HCT116 (cell line): ENCODE measurements around the gene SELENOM. TPM values are rescaled to one million over a fixed set of nuclear protein-coding genes. Genes with fewer than 3 reads are reported as not detected.

Experiments used
- ATAC-seq: fragments of 200-7000 bp; cut with Tn5 transposase; 2 replicates; pipeline ENCODE4 v1.9.1; 2020; ENCODE audit warnings: mild to moderate bottlenecking, moderate library complexity
- BruUV-seq: library from RNA; stranded (reverse); fragments of 400-500 nt; replicated peaks from 2 replicates; lab custom pipeline; 2021; lab: Mats Ljungman, UMichigan
- CTCF ChIA-PET: fragments of 300-600 bp; sonication (Branson Sonifier 250); formaldehyde crosslinking; loops from one replicate; lab custom pipeline; 2021; ENCODE audit warnings: antibody characterized with exemption; lab: Charles Lee
- POLR2A ChIA-PET: fragments of 300-600, 350-600 bp; sonication (Branson Sonifier 250); formaldehyde crosslinking; loops from one replicate; lab custom pipeline; 2021; ENCODE audit warnings: antibody characterized with exemption; lab: Charles Lee
- RAD21 ChIA-PET, 2 experiments: fragments of 300-600 bp; sonication (Branson Sonifier 250); formaldehyde crosslinking; loops; one replicate each; lab custom pipeline; 2023; ENCODE audit warnings: low total read pairs in 2 of 2; ENCODE audit not compliant: uncharacterized antibody in 2 of 2, unreplicated experiment in 2 of 2, low non-redundant PET in 1 of 2; lab: Charles Lee
- DNase-seq: peaks from one replicate; pipeline ENCODE4 v3.0.0-alpha.2; 2010; ENCODE audit warnings: low read depth, low spot score
- H2AFZ ChIP-seq: fragments of 200-600 bp; shearing (Covaris generic), sonication (generic); 2 replicates; pipeline ENCODE4 v1.6.1; 2017; ENCODE audit warnings: low read depth, mixed run types, mixed read lengths, antibody characterized with exemption, low read length; ENCODE audit not compliant: poor library complexity, severe bottlenecking
- H3K27ac ChIP-seq: 2 replicates; pipeline ENCODE4 v1.5.1; 2012; ENCODE audit warnings: low read depth, low read length
- H3K27me3 ChIP-seq: fragments of 200-600 bp; sonication (generic); 2 replicates; pipeline ENCODE4 v1.6.1; 2016; ENCODE audit warnings: mixed run types, low read length, mixed read lengths; ENCODE audit not compliant: insufficient read depth
- H3K36me3 ChIP-seq, 2 experiments: fragments of 200-500 bp in 1 of 2; fragments of 200-600 bp in 1 of 2; sonication (Bioruptor generic) in 1 of 2; sonication (generic) in 1 of 2; 2 replicates each; pipeline versions ENCODE4 v1.5.1 to v1.6.1; 2014 to 2016; ENCODE audit warnings: low read length in 2 of 2, inconsistent platforms in 1 of 2, mixed read lengths in 1 of 2, mixed run types in 1 of 2; ENCODE audit not compliant: insufficient read depth in 2 of 2, control insufficient read depth in 1 of 2
- H3K4me1 ChIP-seq, 2 experiments: fragments of 200-600 bp in 1 of 2; sonication (generic) in 1 of 2; 2 replicates each; pipeline versions ENCODE4 v1.5.1 to v1.6.1; 2012 to 2017; ENCODE audit warnings: low read length in 2 of 2, inconsistent platforms in 1 of 2, mild to moderate bottlenecking in 1 of 2, mixed read lengths in 1 of 2, mixed run types in 1 of 2, moderate library complexity in 1 of 2; ENCODE audit not compliant: insufficient read depth in 2 of 2, control insufficient read depth in 1 of 2
- H3K4me2 ChIP-seq: fragments of 200-600 bp; sonication (generic); 2 replicates; pipeline ENCODE4 v1.6.1; 2017; ENCODE audit warnings: mixed run types, low read length, mixed read lengths
- H3K4me3 ChIP-seq, 2 experiments: fragments of 200-600 bp in 1 of 2; sonication (generic) in 1 of 2; replicated peaks in 1 of 2; 2 replicates each; pipeline ENCODE4 v1.5.1; 2011 to 2016; ENCODE audit warnings: low read length in 2 of 2, control low read depth in 1 of 2, low read depth in 1 of 2, mild to moderate bottlenecking in 1 of 2, mixed read lengths in 1 of 2, mixed run types in 1 of 2
- H3K79me2 ChIP-seq: fragments of 200-600 bp; sonication (generic); 2 replicates; pipeline ENCODE4 v1.6.1; 2017; ENCODE audit warnings: mild to moderate bottlenecking, mixed run types, low read length, moderate library complexity, mixed read lengths; ENCODE audit not compliant: insufficient read depth
- H3K9ac ChIP-seq: fragments of 200-600 bp; sonication (generic); 2 replicates; pipeline ENCODE4 v1.6.1; 2016; ENCODE audit warnings: low read length, mixed read lengths
- H3K9me2 ChIP-seq: fragments of 200-600 bp; sonication (generic), shearing (Covaris generic); 2 replicates; pipeline ENCODE4 v1.6.1; 2017; ENCODE audit warnings: mixed run types, mild to moderate bottlenecking, moderate library complexity; ENCODE audit not compliant: insufficient read depth
- H3K9me3 ChIP-seq, 2 experiments: fragments of 200-500 bp in 1 of 2; fragments of 200-600 bp in 1 of 2; sonication (Bioruptor generic) in 1 of 2; sonication (generic) in 1 of 2; 2 replicates each; pipeline ENCODE4 v1.6.1; 2014 to 2017; ENCODE audit warnings: low read length in 2 of 2, mixed read lengths in 2 of 2, inconsistent platforms in 1 of 2, low read depth in 1 of 2, mild to moderate bottlenecking in 1 of 2, mixed run types in 1 of 2, moderate library complexity in 1 of 2; ENCODE audit not compliant: control insufficient read depth in 1 of 2, insufficient read depth in 1 of 2
- H4K20me1 ChIP-seq: fragments of 200-600 bp; sonication (generic), shearing (Covaris generic); 2 replicates; pipeline ENCODE4 v1.6.1; 2017; ENCODE audit warnings: mixed run types, mild to moderate bottlenecking, moderate library complexity; ENCODE audit not compliant: insufficient read depth
- CBX3 ChIP-seq: IDR thresholded peaks from 2 replicates; pipeline ENCODE4 v1.6.1; 2012; ENCODE audit warnings: low read depth
- EGR1 ChIP-seq: IDR thresholded peaks from 2 replicates; pipeline ENCODE4 v1.6.1; 2012; ENCODE audit warnings: low read depth
- FOSL1 ChIP-seq: IDR thresholded peaks from 2 replicates; pipeline ENCODE4 v1.6.1; 2012; ENCODE audit warnings: low read depth
- JUND ChIP-seq: IDR thresholded peaks from 2 replicates; pipeline ENCODE4 v1.6.1; 2012
- POLR2AphosphoS5 ChIP-seq: IDR thresholded peaks from 2 replicates; pipeline ENCODE4 v1.6.1; 2011; ENCODE audit warnings: mild to moderate bottlenecking, low read depth, low read length, moderate library complexity
- RAD21 ChIP-seq: IDR thresholded peaks from 2 replicates; pipeline ENCODE4 v1.6.1; 2012; ENCODE audit warnings: low read depth, mild to moderate bottlenecking
- SIN3A ChIP-seq: IDR thresholded peaks from 2 replicates; pipeline ENCODE4 v1.6.1; 2012; ENCODE audit warnings: low read depth
- SP1 ChIP-seq: IDR thresholded peaks from 2 replicates; pipeline ENCODE4 v1.6.1; 2012; ENCODE audit warnings: low read depth
- TCF7L2 ChIP-seq: IDR thresholded peaks from 2 replicates; pipeline ENCODE4 v1.7.0; 2011; ENCODE audit warnings: borderline replicate concordance, inconsistent platforms; ENCODE audit not compliant: insufficient read depth, insufficient read length; ENCODE audit errors: extremely low read depth
- ZNF274 ChIP-seq: fragments of 200-500 bp; sonication (Bioruptor generic); IDR thresholded peaks from 2 replicates; pipeline ENCODE4 v1.6.1; 2014; ENCODE audit warnings: mild to moderate bottlenecking, low read depth, low read length, inconsistent platforms
- intact Hi-C: fragments of 100-400 bp; cut with micrococcal nuclease; formaldehyde crosslinking; loops from 2 replicates; pipeline ENCODE4 v1.10.0; 2022
- total RNA-seq: library from RNA; stranded (reverse); gene quantifications from one replicate; pipeline ENCODE4 v1.2.1, GENCODE V29; 2021; ENCODE audit not compliant: unreplicated experiment
- TF ChIP-seq, protein P1 (sequence below): IDR thresholded peaks from 2 replicates; pipeline ENCODE4 v1.6.1; 2012
- TF ChIP-seq, protein P2 (sequence below): IDR thresholded peaks from 2 replicates; pipeline ENCODE4 v1.6.1; 2012

SELENOM gene
- total RNA-seq, 1 experiment from 2014 or later = 65.6 TPM

DNA sequence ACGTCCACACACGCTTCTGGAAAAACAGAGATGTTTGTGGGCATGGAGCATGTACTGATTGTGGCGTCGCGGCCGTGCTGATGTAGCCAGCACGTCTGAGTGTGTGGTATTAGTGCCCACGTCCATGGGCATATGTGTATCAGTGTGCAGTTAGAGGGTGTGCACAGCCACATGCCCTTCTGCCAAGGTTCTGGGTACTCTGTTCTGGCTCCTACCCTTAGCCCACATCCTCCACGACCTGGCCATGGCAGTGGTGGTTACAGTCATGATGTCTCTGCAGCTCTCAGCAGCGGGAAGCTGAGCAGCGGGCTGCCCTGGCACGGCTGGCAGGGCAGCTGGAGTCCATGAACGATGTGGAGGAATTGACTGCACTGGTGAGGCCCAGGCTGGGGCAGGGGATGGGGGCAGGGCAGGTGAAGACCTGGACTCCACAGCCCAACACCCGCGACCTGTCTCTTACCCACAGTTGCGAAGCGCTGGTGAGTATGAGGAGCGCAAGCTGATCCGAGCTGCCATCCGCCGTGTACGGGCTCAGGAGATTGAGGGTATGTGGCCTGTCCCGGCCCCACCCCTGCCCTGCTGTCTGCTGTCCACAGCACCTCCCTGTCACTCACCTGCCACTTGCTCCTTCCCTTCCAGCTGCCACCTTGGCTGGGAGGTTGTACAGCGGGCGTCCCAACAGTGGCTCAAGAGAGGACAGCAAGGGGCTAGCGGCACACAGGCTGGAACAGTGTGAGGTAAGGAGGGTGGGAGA is 19.0 kb downstream of the SELENOM start:
- no TSS peak for BruUV-seq
- CTCF ChIA-PET = interaction anchor here (0.6 to 1.1 kb wide), 4 partner anchors 19 to 439 kb away, joined by 3 to 4 read pairs (median 4); partner anchors contain the start of gene SELENOM
- intact Hi-C loops = loop anchor here (5.0 to 10.0 kb wide), 2 partner anchors 144 to 664 kb away; partner anchors contain the start of gene MTFP1

DNA sequence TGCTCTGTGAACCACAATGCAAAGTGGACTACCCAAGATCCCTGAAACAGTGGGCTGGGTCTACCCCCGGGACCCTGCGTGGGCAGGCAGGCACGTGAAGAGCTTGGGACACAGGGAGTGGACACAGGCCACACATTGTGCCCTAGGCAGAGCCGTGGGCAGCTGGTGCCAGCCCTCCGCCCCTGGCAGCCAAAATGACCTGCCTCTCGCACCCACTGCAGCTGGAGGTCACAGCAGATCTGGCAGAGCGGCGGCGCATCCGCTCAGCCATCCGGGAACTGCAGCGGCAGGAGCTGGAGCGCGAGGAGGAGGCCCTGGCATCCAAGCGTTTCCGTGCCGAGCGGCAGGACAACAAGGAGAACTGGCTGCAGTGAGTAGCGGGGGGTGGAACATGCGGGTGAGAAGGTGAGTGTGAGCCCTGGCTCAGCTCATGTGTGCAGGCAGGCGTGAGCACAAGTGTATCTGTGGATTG is 19.6 kb downstream of the SELENOM start:
- Histone ChIP-seq H3K79me2 (peaks cover 37% of the 10 kb centered on the region), H3K27ac (no peak overlapping the region), H3K9me3 (no peaks in the 10 kb centered on the region), H4K20me1 (no peaks in the 10 kb centered on the region), H3K9me2 (no peaks in the 10 kb centered on the region), H3K4me1 (peaks cover 14 to 41% of the 10 kb centered on the region in 2 experiments), H3K9ac (no peak overlapping the region), H3K27me3 (no peaks in the 10 kb centered on the region), H3K4me2 (no peak overlapping the region), H2AFZ (no peak overlapping the region), H3K36me3 (peaks cover 28 to 39% of the 10 kb centered on the region in 2 experiments; a peak in 3 of 4 replicates), H3K4me3 (no peak overlapping the region)
- DNase-seq = no peak
- no TSS peak for BruUV-seq
- POLR2A ChIA-PET = interaction anchor here (0.6 kb wide), 1 partner anchor 747 kb away, joined by 6 read pairs; no protein-coding TSS in a partner anchor
- CTCF ChIA-PET = interaction anchor here (1.1 kb wide), 1 partner anchor 438 kb away, joined by 3 read pairs; no protein-coding TSS in a partner anchor
- no peak for ATAC-seq
- RAD21 ChIA-PET = no interaction called here
- TF ChIP-seq TCF7L2 (no peak), FOSL1 (no peak), POLR2AphosphoS5 (no peak), RAD21 (no peak), JUND (no peak), EGR1 (no peak), CBX3 (no peak), ZNF274 (no peak), SP1 (no peak)
- TF ChIP-seq, protein P1, sequence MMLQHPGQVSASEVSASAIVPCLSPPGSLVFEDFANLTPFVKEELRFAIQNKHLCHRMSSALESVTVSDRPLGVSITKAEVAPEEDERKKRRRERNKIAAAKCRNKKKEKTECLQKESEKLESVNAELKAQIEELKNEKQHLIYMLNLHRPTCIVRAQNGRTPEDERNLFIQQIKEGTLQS = no peak
- TF ChIP-seq, protein P2, sequence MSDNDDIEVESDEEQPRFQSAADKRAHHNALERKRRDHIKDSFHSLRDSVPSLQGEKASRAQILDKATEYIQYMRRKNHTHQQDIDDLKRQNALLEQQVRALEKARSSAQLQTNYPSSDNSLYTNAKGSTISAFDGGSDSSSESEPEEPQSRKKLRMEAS = no peak
- intact Hi-C loops = loop anchor here (5.0 to 10.0 kb wide), 2 partner anchors 145 to 663 kb away; partner anchors contain the start of gene MTFP1

More for the DNA sequence above, 19.0 kb downstream of the SELENOM start:
- TF ChIP-seq SIN3A (no peak), RAD21 (no peak), ZNF274 (no peak)
- TF ChIP-seq, all 23 proteins: peak for 0
- H3K27ac ChIP-seq = no peak overlapping the region
- no peaks in the 10 kb centered on the region for H3K27me3 ChIP-seq
- RAD21 ChIA-PET = no interaction called here
- POLR2A ChIA-PET = interaction anchor here (0.6 kb wide), 1 partner anchor 748 kb away, joined by 6 read pairs; no protein-coding TSS in a partner anchor
- H2AFZ ChIP-seq = no peak overlapping the region
- no peak overlapping the region for H3K4me2 ChIP-seq
- ATAC-seq = no peak
- H3K9me2 ChIP-seq = no peaks in the 10 kb centered on the region
- H3K4me1 ChIP-seq = peaks cover 7 to 35% of the 10 kb centered on the region in 2 experiments
- H3K9ac ChIP-seq = no peak overlapping the region
- H4K20me1 ChIP-seq = no peaks in the 10 kb centered on the region
- H3K4me3 ChIP-seq = no peak overlapping the region
- no peaks in the 10 kb centered on the region for H3K9me3 ChIP-seq
- peaks cover 31% of the 10 kb centered on the region for H3K79me2 ChIP-seq
- peaks cover 30 to 41% of the 10 kb centered on the region in 2 experiments; a peak in 3 of 4 replicates for H3K36me3 ChIP-seq
- no peak for DNase-seq
